Stimulated activated CD4-positive, alpha-beta T cell treated with anti-CD3 and anti-CD28 coated beads, Interleukin-15, amount 100 ng/mL, for 24 hours (primary cell): ENCODE results near the gene FGF14.

ENCODE experiments used
- DNase-seq: peaks from one replicate; pipeline ENCODE4 v3.0.0-alpha.2; 2020

The FGF14 gene

GRCh38 chr13:102302534-102302933 lies 99.3 kb downstream of the FGF14 start:
- DNase-seq = no peak

GRCh38 chr13:102300379-102300778 lies 101.5 kb downstream of the FGF14 start:
- DNase-seq = no peak

GRCh38 chr13:102299366-102299765 lies 102.5 kb downstream of the FGF14 start:
- DNase-seq = no peak

- DNase-seq = no peak
These were observed 103.8 kb downstream of the FGF14 start for GRCh38 chr13:102298051-102298450.

- no peak for DNase-seq
These were observed 106.4 kb downstream of the FGF14 start for GRCh38 chr13:102295316-102296048.

GRCh38 chr13:102294407-102295018 lies 107.3 kb downstream of the FGF14 start:
- no peak for DNase-seq

GRCh38 chr13:102293723-102294122 lies 108.1 kb downstream of the FGF14 start:
- no peak for DNase-seq

GRCh38 chr13:102291587-102292218 lies 110.1 kb downstream of the FGF14 start:
- no peak for DNase-seq

GRCh38 chr13:102289606-102290005 lies 112.2 kb downstream of the FGF14 start:
- DNase-seq = no peak

GRCh38 chr13:102286326-102286725 lies 115.5 kb downstream of the FGF14 start:
- no peak for DNase-seq

GRCh38 chr13:102280366-102280765 lies 121.5 kb downstream of the FGF14 start:
- no peak for DNase-seq

GRCh38 chr13:102277286-102277685 lies 124.6 kb downstream of the FGF14 start:
- no peak for DNase-seq

- DNase-seq = no peak
These were observed 125.4 kb downstream of the FGF14 start for GRCh38 chr13:102276404-102276803.

GRCh38 chr13:102275969-102276368 lies 125.9 kb downstream of the FGF14 start:
- DNase-seq = no peak

- DNase-seq = no peak
These were observed 128.7 kb downstream of the FGF14 start for GRCh38 chr13:102273111-102273510.

GRCh38 chr13:102267191-102267590 lies 134.7 kb downstream of the FGF14 start:
- DNase-seq = no peak

GRCh38 chr13:102261809-102262208 lies 140.0 kb downstream of the FGF14 start:
- no peak for DNase-seq

GRCh38 chr13:102261316-102261715 lies 140.5 kb downstream of the FGF14 start:
- DNase-seq = no peak

- DNase-seq = no peak
These were observed 141.6 kb downstream of the FGF14 start for GRCh38 chr13:102260256-102260655.

GRCh38 chr13:102255409-102255808 lies 146.4 kb downstream of the FGF14 start:
- DNase-seq = no peak

GRCh38 chr13:102251817-102252216 lies 150.0 kb downstream of the FGF14 start:
- DNase-seq = no peak

GRCh38 chr13:102250448-102250847 lies 151.4 kb downstream of the FGF14 start:
- DNase-seq = no peak

- no peak for DNase-seq
These were observed 157.1 kb downstream of the FGF14 start for GRCh38 chr13:102244607-102245227.

GRCh38 chr13:102240110-102240509 lies 161.7 kb downstream of the FGF14 start:
- DNase-seq = no peak
